Measurements from ENCODE around the gene NHS. TPM values are rescaled to one million over a fixed set of nuclear protein-coding genes. Genes with fewer than 3 reads are reported as not detected.

NHS gene
- total RNA-seq, 1 experiment from 2014 or later: 6.2 TPM

GRCh38 chrX:17679820-17680219 lies 304.8 kb downstream of the NHS start:
- peaks cover 7% of the 10 kb centered on the region for H3K36me3 Mint-ChIP-seq (ENCODE audit: insufficient read depth, unreplicated experiment)
- no peak for DNase-seq (ENCODE audit: unreplicated experiment)
- no peaks in the 10 kb centered on the region for H3K4me1 Mint-ChIP-seq (ENCODE audit: insufficient read depth, unreplicated experiment)
- no peak overlapping the region for H3K27ac Mint-ChIP-seq (ENCODE audit: low read depth, unreplicated experiment)
- H3K27me3 Mint-ChIP-seq (ENCODE audit: insufficient read depth, unreplicated experiment): peaks cover 36% of the 10 kb centered on the region
- no TSS peak for BruUV-seq (replicated peaks)
- CTCF ChIA-PET: interaction anchor here (0.5 to 3.4 kb wide), 9 partner anchors 10 to 597 kb away, joined by 3 to 31 read pairs (median 4); no protein-coding TSS in a partner anchor
- no peak for TF ChIP-seq CTCF (IDR thresholded peaks at IDR 0.05; ENCODE audit: unreplicated experiment)
- POLR2A ChIA-PET: interaction anchor here (1.0 kb wide), 1 partner anchor 29 kb away, joined by 3 read pairs; no protein-coding TSS in a partner anchor
- intact Hi-C loops (cut with micrococcal nuclease): no loop called here
- no peak overlapping the region for H3K4me3 Mint-ChIP-seq (ENCODE audit: unreplicated experiment)
- no peaks in the 10 kb centered on the region for H3K9me3 Mint-ChIP-seq (ENCODE audit: unreplicated experiment)

GRCh38 chrX:17680732-17681413 lies 305.9 kb downstream of the NHS start:
- CTCF ChIA-PET: interaction anchor here (0.6 to 3.4 kb wide), 9 partner anchors 9 to 1724 kb away, joined by 3 to 31 read pairs (median 4); no protein-coding TSS in a partner anchor
- DNase-seq (ENCODE audit: unreplicated experiment): no peak
- no peak for TF ChIP-seq CTCF (IDR thresholded peaks at IDR 0.05; ENCODE audit: unreplicated experiment)
- Mint-ChIP-seq H3K27me3 (ENCODE audit: insufficient read depth, unreplicated experiment) (peaks cover 36% of the 10 kb centered on the region), H3K9me3 (ENCODE audit: unreplicated experiment) (no peaks in the 10 kb centered on the region), H3K27ac (ENCODE audit: low read depth, unreplicated experiment) (no peak overlapping the region), H3K4me3 (ENCODE audit: unreplicated experiment) (no peak overlapping the region), H3K4me1 (ENCODE audit: insufficient read depth, unreplicated experiment) (no peaks in the 10 kb centered on the region), H3K36me3 (ENCODE audit: insufficient read depth, unreplicated experiment) (peaks cover 7% of the 10 kb centered on the region)
- BruUV-seq (replicated peaks): no TSS peak
- intact Hi-C loops (cut with micrococcal nuclease): no loop called here
- POLR2A ChIA-PET: interaction anchor here (1.0 kb wide), 1 partner anchor 30 kb away, joined by 3 read pairs; no protein-coding TSS in a partner anchor

GRCh38 chrX:17682259-17682658 lies 307.3 kb downstream of the NHS start:
- Mint-ChIP-seq H3K4me3 (ENCODE audit: unreplicated experiment) (no peak overlapping the region), H3K27ac (ENCODE audit: low read depth, unreplicated experiment) (no peak overlapping the region), H3K4me1 (ENCODE audit: insufficient read depth, unreplicated experiment) (no peaks in the 10 kb centered on the region), H3K36me3 (ENCODE audit: insufficient read depth, unreplicated experiment) (peaks cover 7% of the 10 kb centered on the region), H3K9me3 (ENCODE audit: unreplicated experiment) (no peaks in the 10 kb centered on the region), H3K27me3 (ENCODE audit: insufficient read depth, unreplicated experiment) (peaks cover 36% of the 10 kb centered on the region)
- intact Hi-C loops (cut with micrococcal nuclease): no loop called here
- no peak for DNase-seq (ENCODE audit: unreplicated experiment)
- BruUV-seq (replicated peaks): no TSS peak
- no peak for TF ChIP-seq CTCF (IDR thresholded peaks at IDR 0.05; ENCODE audit: unreplicated experiment)
- ChIA-PET CTCF (interaction anchor here (0.8 to 1.6 kb wide), 5 partner anchors 10 to 560 kb away, joined by 3 to 6 read pairs (median 4); no protein-coding TSS in a partner anchor), POLR2A (no interaction called here)

GRCh38 chrX:17685026-17685425 lies 310.0 kb downstream of the NHS start:
- POLR2A ChIA-PET: interaction anchor here (0.7 kb wide), 1 partner anchor 431 kb away, joined by 3 read pairs; no protein-coding TSS in a partner anchor
- intact Hi-C loops (cut with micrococcal nuclease): no loop called here
- TF ChIP-seq CTCF (IDR thresholded peaks at IDR 0.05; ENCODE audit: unreplicated experiment): no peak
- Mint-ChIP-seq H3K4me1 (ENCODE audit: insufficient read depth, unreplicated experiment) (no peaks in the 10 kb centered on the region), H3K27me3 (ENCODE audit: insufficient read depth, unreplicated experiment) (peaks cover 30% of the 10 kb centered on the region), H3K9me3 (ENCODE audit: unreplicated experiment) (no peaks in the 10 kb centered on the region), H3K4me3 (ENCODE audit: unreplicated experiment) (no peak overlapping the region), H3K36me3 (ENCODE audit: insufficient read depth, unreplicated experiment) (peaks cover 7% of the 10 kb centered on the region), H3K27ac (ENCODE audit: low read depth, unreplicated experiment) (no peak overlapping the region)
- no TSS peak for BruUV-seq (replicated peaks)
- CTCF ChIA-PET: interaction anchor here (1.2 kb wide), 1 partner anchor 447 kb away, joined by 4 read pairs; no protein-coding TSS in a partner anchor
- no peak for DNase-seq (ENCODE audit: unreplicated experiment)
